HG02678 (cell line): Measurements from ENCODE around the gene FOXD1.

Experiments used
- ATAC-seq: cut with Tn5 transposase; IDR thresholded peaks from one replicate; pipeline ENCODE4 v1.9.1; 2021; ENCODE audit warnings: mild to moderate bottlenecking, moderate library complexity; ENCODE audit not compliant: unreplicated experiment

The FOXD1 gene

GRCh38 chr5:73442231-73442811 lies 6.3 kb downstream of the FOXD1 start:
- ATAC-seq = no peak

GRCh38 chr5:73441378-73441777 lies 7.2 kb downstream of the FOXD1 start:
- ATAC-seq = no peak

- no peak for ATAC-seq
These were observed 8.3 kb downstream of the FOXD1 start for GRCh38 chr5:73440262-73440661.

- no peak for ATAC-seq
These were observed 9.7 kb downstream of the FOXD1 start for GRCh38 chr5:73438645-73439470.

GRCh38 chr5:73437777-73438644 lies 10.6 kb downstream of the FOXD1 start:
- no peak for ATAC-seq

- ATAC-seq = no peak
These were observed 11.3 kb downstream of the FOXD1 start for GRCh38 chr5:73437101-73437776.

- no peak for ATAC-seq
These were observed 12.0 kb downstream of the FOXD1 start for GRCh38 chr5:73436535-73437100.

- no peak for ATAC-seq
These were observed 12.6 kb downstream of the FOXD1 start for GRCh38 chr5:73435759-73436534.

- no peak for ATAC-seq
These were observed 13.7 kb downstream of the FOXD1 start for GRCh38 chr5:73434907-73435306.

GRCh38 chr5:73434461-73434860 lies 14.1 kb downstream of the FOXD1 start:
- ATAC-seq = no peak

GRCh38 chr5:73433982-73434342 lies 14.6 kb downstream of the FOXD1 start:
- ATAC-seq = no peak

- ATAC-seq = no peak
These were observed 15.2 kb downstream of the FOXD1 start for GRCh38 chr5:73433272-73433981.

GRCh38 chr5:73431204-73431851 lies 17.2 kb downstream of the FOXD1 start:
- no peak for ATAC-seq

GRCh38 chr5:73426034-73426433 lies 22.5 kb downstream of the FOXD1 start:
- no peak for ATAC-seq

- no peak for ATAC-seq
These were observed 24.0 kb downstream of the FOXD1 start for GRCh38 chr5:73424556-73424977.

- ATAC-seq = no peak
These were observed 26.4 kb downstream of the FOXD1 start for GRCh38 chr5:73422164-73422563.

GRCh38 chr5:73420666-73421065 lies 27.9 kb downstream of the FOXD1 start:
- ATAC-seq = no peak

- ATAC-seq = no peak
These were observed 28.8 kb downstream of the FOXD1 start for GRCh38 chr5:73419465-73420390.
